Measurements from ENCODE around the gene C19orf25. TPM values are rescaled to one million over a fixed set of nuclear protein-coding genes. Genes with fewer than 3 reads are reported as not detected.
"Not testable (repeated sequence)": the region's sequence is repeated elsewhere in the genome, so short reads cannot be mapped to it uniquely, and the experiment has no call there.

Gene C19orf25
- total RNA-seq, 2 experiments from 2014 or later: 33.3 to 38.2 TPM

GRCh38 chr19:1441022-1441426, 38.0 kb downstream of the C19orf25 start:
- H3K27ac Mint-ChIP-seq: no peak overlapping the region

GRCh38 chr19:1440418-1440801, 38.6 kb downstream of the C19orf25 start:
- peak overlapping the region; percentile 99 for H3K4me3 Mint-ChIP-seq
- H3K9me3 Mint-ChIP-seq (ENCODE audit: insufficient read depth): no peaks in the 10 kb centered on the region
- CTCF ChIA-PET: no interaction called here
- peaks cover 47% of the 10 kb centered on the region for H3K36me3 Mint-ChIP-seq (ENCODE audit: low read depth)
- DNase-seq (no peak), ATAC-seq (no peak)
- POLR2A ChIA-PET: interaction anchor here (1.0 kb wide), 1 partner anchor 9 kb away, joined by 4 read pairs; no protein-coding TSS in a partner anchor
- H3K27me3 Mint-ChIP-seq (ENCODE audit: low read depth): peaks cover 2% of the 10 kb centered on the region
- peak overlapping the region; percentile 15 for H3K27ac Mint-ChIP-seq
- H3K4me1 Mint-ChIP-seq (ENCODE audit: low read depth): peaks cover 46% of the 10 kb centered on the region

More at GRCh38 chr19:1441022-1441426, 38.0 kb downstream of the C19orf25 start:
- H3K9me3 Mint-ChIP-seq (ENCODE audit: insufficient read depth): no peaks in the 10 kb centered on the region
- ATAC-seq (no peak), DNase-seq (no peak)
- peak overlapping the region; percentile 99 for H3K4me3 Mint-ChIP-seq
- peaks cover 48% of the 10 kb centered on the region for H3K4me1 Mint-ChIP-seq (ENCODE audit: low read depth)
- CTCF ChIA-PET: no interaction called here
- H3K27me3 Mint-ChIP-seq (ENCODE audit: low read depth): peaks cover 3% of the 10 kb centered on the region
- peaks cover 45% of the 10 kb centered on the region for H3K36me3 Mint-ChIP-seq (ENCODE audit: low read depth)
- POLR2A ChIA-PET: interaction anchor here (0.6 to 1.0 kb wide), 2 partner anchors 8 to 30 kb away, joined by 3 to 4 read pairs; no protein-coding TSS in a partner anchor

GRCh38 chr19:1439525-1440417, 39.2 kb downstream of the C19orf25 start:
- H3K27me3 Mint-ChIP-seq (ENCODE audit: low read depth); ATAC-seq; CTCF ChIA-PET; H3K9me3 Mint-ChIP-seq (ENCODE audit: insufficient read depth); DNase-seq: not testable (repeated sequence)
- peaks cover 40% of the 10 kb centered on the region for H3K4me1 Mint-ChIP-seq (ENCODE audit: low read depth)
- peak overlapping the region; percentile 99 for H3K4me3 Mint-ChIP-seq
- peaks cover 50% of the 10 kb centered on the region for H3K36me3 Mint-ChIP-seq (ENCODE audit: low read depth)
- POLR2A ChIA-PET: interaction anchor here (1.0 kb wide), 1 partner anchor 9 kb away, joined by 4 read pairs; no protein-coding TSS in a partner anchor
- H3K27ac Mint-ChIP-seq: peak overlapping the region; percentile 99

- ATAC-seq: peak; percentile 20
- POLR2A ChIA-PET: no interaction called here
- CTCF ChIA-PET: no interaction called here
- Mint-ChIP-seq H3K9me3 (ENCODE audit: insufficient read depth) (no peaks in the 10 kb centered on the region), H3K36me3 (ENCODE audit: low read depth) (peaks cover 50% of the 10 kb centered on the region), H3K27ac (peak overlapping the region; percentile 99), H3K4me1 (ENCODE audit: low read depth) (peaks cover 34% of the 10 kb centered on the region), H3K27me3 (ENCODE audit: low read depth) (no peaks in the 10 kb centered on the region), H3K4me3 (peak overlapping the region; percentile 99)
- DNase-seq: no peak
Observed at GRCh38 chr19:1438933-1439354, 40.1 kb downstream of the C19orf25 start.

- ATAC-seq (peak; percentile 86), DNase-seq (peak; percentile 97)
- H3K4me3 Mint-ChIP-seq: peak within 1 kb of the TSS; percentile 99
- peaks cover 50% of the 10 kb centered on the region for H3K36me3 Mint-ChIP-seq (ENCODE audit: low read depth)
- H3K27me3 Mint-ChIP-seq (ENCODE audit: low read depth): no peaks in the 10 kb centered on the region
- CTCF ChIA-PET: interaction anchor here (0.8 kb wide), 1 partner anchor 9 kb away, joined by 6 read pairs; no protein-coding TSS in a partner anchor
- POLR2A ChIA-PET: interaction anchor here (1.4 kb wide), 1 partner anchor 19 kb away, joined by 6 read pairs; no protein-coding TSS in a partner anchor
- no peaks in the 10 kb centered on the region for H3K9me3 Mint-ChIP-seq (ENCODE audit: insufficient read depth)
- H3K4me1 Mint-ChIP-seq (ENCODE audit: low read depth): peaks cover 34% of the 10 kb centered on the region
- H3K27ac Mint-ChIP-seq: peak within 1 kb of the TSS; percentile 99
Observed at GRCh38 chr19:1438035-1438932, 40.7 kb downstream of the C19orf25 start, which contains the start of gene RPS15. RPS15 (plus strand) TSS chr19:1438396; CDS start chr19:1438426, 30 bp downstream.

GRCh38 chr19:1437609-1438008, 41.4 kb downstream of the C19orf25 start:
- Mint-ChIP-seq H3K9me3 (ENCODE audit: insufficient read depth) (no peaks in the 10 kb centered on the region), H3K36me3 (ENCODE audit: low read depth) (peaks cover 53% of the 10 kb centered on the region), H3K27ac (peak overlapping the region; percentile 99), H3K4me1 (ENCODE audit: low read depth) (peaks cover 32% of the 10 kb centered on the region), H3K4me3 (peak overlapping the region; percentile 99), H3K27me3 (ENCODE audit: low read depth) (no peaks in the 10 kb centered on the region)
- ChIA-PET POLR2A (interaction anchor here (0.7 to 1.4 kb wide), 3 partner anchors 19 to 169 kb away, joined by 3 to 6 read pairs (median 3); partner anchors contain the start of gene CIRBP), CTCF (interaction anchor here (0.8 to 1.2 kb wide), 3 partner anchors 9 to 158 kb away, joined by 3 to 6 read pairs (median 4); no protein-coding TSS in a partner anchor)
- no peak for ATAC-seq
- DNase-seq: no peak

GRCh38 chr19:1435378-1435989, 43.5 kb downstream of the C19orf25 start:
- H3K4me3 Mint-ChIP-seq: no peak overlapping the region
- peaks cover 43% of the 10 kb centered on the region for H3K36me3 Mint-ChIP-seq (ENCODE audit: low read depth)
- ATAC-seq (no peak), DNase-seq (no peak)
- H3K27me3 Mint-ChIP-seq (ENCODE audit: low read depth): no peaks in the 10 kb centered on the region
- H3K4me1 Mint-ChIP-seq (ENCODE audit: low read depth): peaks cover 21% of the 10 kb centered on the region
- POLR2A ChIA-PET: no interaction called here
- H3K9me3 Mint-ChIP-seq (ENCODE audit: insufficient read depth): no peaks in the 10 kb centered on the region
- H3K27ac Mint-ChIP-seq: no peak overlapping the region
- CTCF ChIA-PET: no interaction called here

GRCh38 chr19:1434577-1435060, 44.4 kb downstream of the C19orf25 start:
- Mint-ChIP-seq H3K4me3 (no peak overlapping the region), H3K27ac (no peak overlapping the region), H3K36me3 (ENCODE audit: low read depth) (peaks cover 36% of the 10 kb centered on the region), H3K4me1 (ENCODE audit: low read depth) (peaks cover 13% of the 10 kb centered on the region), H3K9me3 (ENCODE audit: insufficient read depth) (no peaks in the 10 kb centered on the region), H3K27me3 (ENCODE audit: low read depth) (no peaks in the 10 kb centered on the region)
- ATAC-seq (no peak), DNase-seq (no peak)
- POLR2A ChIA-PET: no interaction called here
- CTCF ChIA-PET: no interaction called here

- POLR2A ChIA-PET: interaction anchor here (1.4 kb wide), 1 partner anchor 37 kb away, joined by 4 read pairs; no protein-coding TSS in a partner anchor
- CTCF ChIA-PET: no interaction called here
- Mint-ChIP-seq H3K27me3 (ENCODE audit: low read depth) (no peaks in the 10 kb centered on the region), H3K4me3 (no peak overlapping the region), H3K4me1 (ENCODE audit: low read depth) (peaks cover 9% of the 10 kb centered on the region), H3K27ac (no peak overlapping the region), H3K36me3 (ENCODE audit: low read depth) (peaks cover 30% of the 10 kb centered on the region), H3K9me3 (ENCODE audit: insufficient read depth) (no peaks in the 10 kb centered on the region)
- no peak for DNase-seq
- no peak for ATAC-seq
Observed at GRCh38 chr19:1434040-1434366, 45.0 kb downstream of the C19orf25 start.

- Mint-ChIP-seq H3K27me3 (ENCODE audit: low read depth) (no peaks in the 10 kb centered on the region), H3K4me3 (no peak overlapping the region), H3K27ac (no peak overlapping the region), H3K36me3 (ENCODE audit: low read depth) (peaks cover 26% of the 10 kb centered on the region), H3K9me3 (ENCODE audit: insufficient read depth) (no peaks in the 10 kb centered on the region), H3K4me1 (ENCODE audit: low read depth) (peaks cover 9% of the 10 kb centered on the region)
- DNase-seq (no peak), ATAC-seq (no peak)
- POLR2A ChIA-PET: interaction anchor here (1.4 kb wide), 1 partner anchor 38 kb away, joined by 4 read pairs; no protein-coding TSS in a partner anchor
- CTCF ChIA-PET: no interaction called here
Observed at GRCh38 chr19:1433119-1434039, 45.6 kb downstream of the C19orf25 start.

Data from activated CD8-positive, alpha-beta T cell treated with anti-CD3 and anti-CD28 coated beads, Interleukin-2, amount 10 ng/mL, durations not matched to agents 7 days and 5 days (primary cell).